CD4-positive, alpha-beta memory T cell (primary cell): ENCODE data around the gene GRIN3A. TPM values are rescaled to one million over a fixed set of nuclear protein-coding genes. Genes with fewer than 3 reads are reported as not detected.
"Not testable (repeated sequence)": the region's sequence is repeated elsewhere in the genome, so short reads cannot be mapped to it uniquely, and the experiment has no call there.

Experiments
- CTCF ChIA-PET: fragments of 350-600 bp; sonication (Branson Sonifier 250); formaldehyde crosslinking; loops from one replicate; lab custom pipeline; 2021; ENCODE audit warnings: inconsistent platforms; ENCODE audit not compliant: partially characterized antibody; lab: Charles Lee
- POLR2A ChIA-PET: fragments of 350-600 bp; sonication (Branson Sonifier 250); formaldehyde crosslinking; loops from one replicate; lab custom pipeline; 2021; ENCODE audit not compliant: partially characterized antibody; lab: Charles Lee
- DNase-seq, 5 donors: peaks; one replicate each; pipeline versions ENCODE4 v3.0.0 to v3.0.0-alpha.2; 2020 to 2022; ENCODE audit warnings: mixed read lengths in 1 of 5
- H3K27ac ChIP-seq: one replicate; pipeline ENCODE4 v1.7.0; 2013; ENCODE audit warnings: low read depth, low read length
- H3K27me3 ChIP-seq: 2 replicates; pipeline ENCODE4 v1.7.0; 2013; ENCODE audit warnings: mild to moderate bottlenecking, low read length, moderate library complexity; ENCODE audit not compliant: insufficient read depth
- H3K36me3 ChIP-seq: 2 replicates; pipeline ENCODE4 v1.7.0; 2013; ENCODE audit warnings: mild to moderate bottlenecking, low read length, moderate library complexity; ENCODE audit not compliant: insufficient read depth
- H3K4me1 ChIP-seq: 2 replicates; pipeline ENCODE4 v1.7.0; 2013; ENCODE audit warnings: mild to moderate bottlenecking, low read length, moderate library complexity; ENCODE audit not compliant: insufficient read depth
- H3K4me3 ChIP-seq, 2 donors: one replicate each; pipeline ENCODE4 v1.7.0; 2013; ENCODE audit warnings: low read length in 2 of 2, mild to moderate bottlenecking in 1 of 2
- H3K9me3 ChIP-seq, 2 donors: one replicate each; pipeline ENCODE4 v1.7.0; 2013; ENCODE audit warnings: low read length in 2 of 2, control low read depth in 1 of 2; ENCODE audit not compliant: control insufficient read depth in 1 of 2
- H3K27ac Mint-ChIP-seq, 7 donors: one replicate each; pipeline ENCODE4 v1.8.0; 2020 to 2021; ENCODE audit warnings: mixed read lengths in 7 of 7, mild to moderate bottlenecking in 6 of 7, inconsistent platforms in 3 of 7, moderate library complexity in 3 of 7
- H3K27me3 Mint-ChIP-seq, 2 donors: one replicate each; pipeline ENCODE4 v1.8.0; 2020 to 2021; ENCODE audit warnings: mixed read lengths in 2 of 2
- H3K36me3 Mint-ChIP-seq, 2 donors: one replicate each; pipeline ENCODE4 v1.8.0; 2020 to 2021; ENCODE audit warnings: mixed read lengths in 2 of 2, inconsistent platforms in 1 of 2, mild to moderate bottlenecking in 1 of 2
- H3K4me1 Mint-ChIP-seq, 4 donors: one replicate each; pipeline ENCODE4 v1.8.0; 2020 to 2021; ENCODE audit warnings: mixed read lengths in 4 of 4, mild to moderate bottlenecking in 1 of 4
- H3K4me3 Mint-ChIP-seq, 8 donors: one replicate each; pipeline ENCODE4 v1.8.0; 2020 to 2021; ENCODE audit warnings: mixed read lengths in 8 of 8, mild to moderate bottlenecking in 7 of 8, moderate library complexity in 6 of 8, inconsistent platforms in 3 of 8
- H3K9me3 Mint-ChIP-seq, 8 donors: one replicate each; pipeline ENCODE4 v1.8.0; 2020 to 2021; ENCODE audit warnings: mixed read lengths in 8 of 8, mild to moderate bottlenecking in 5 of 8, inconsistent platforms in 3 of 8, moderate library complexity in 1 of 8
- intact Hi-C: fragments of 100-400 bp; cut with micrococcal nuclease; formaldehyde crosslinking; loops from one replicate; pipeline ENCODE4 v1.15.1; 2023
- polyA plus RNA-seq, 2 donors: library from polyadenylated mRNA; unstranded; fragments of 300-500 nt; fragmentation: Illumina TruSeq; gene quantifications; one replicate each; pipeline ENCODE4 v1.2.3, GENCODE V29; 2021
- total RNA-seq, 2 experiments: library from RNA; stranded (reverse); gene quantifications; one replicate each; pipeline ENCODE4 v1.2.3, GENCODE V29; 2021

The GRIN3A gene
- total and polyA plus RNA-seq, 4 experiments from 2014 or later, result 0.08 to 0.12 (median 0.08) TPM; not detected in 1

DNA sequence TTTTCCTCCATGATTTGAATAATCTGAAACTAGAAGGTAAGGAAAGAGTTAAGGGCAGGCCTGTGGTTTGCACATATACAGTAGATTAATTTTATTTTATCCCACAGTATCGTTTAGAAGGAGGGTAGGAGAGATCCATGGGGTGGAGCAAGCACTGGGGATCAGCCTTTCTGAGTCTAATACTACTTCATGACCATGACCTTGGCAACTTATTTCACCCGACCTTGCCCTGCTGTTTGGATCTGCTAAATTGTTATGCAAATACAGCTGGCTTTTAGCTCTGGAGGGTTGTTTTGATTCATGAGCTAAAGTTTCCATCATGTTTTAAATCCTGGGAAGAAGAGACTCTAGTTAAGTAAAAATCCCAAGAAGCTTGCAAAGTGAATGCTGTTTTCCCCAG lies 864 bp upstream of the GRIN3A start:
- CTCF ChIA-PET, result no interaction called here
- Histone ChIP-seq H3K36me3 (no peaks in the 10 kb centered on the region), H3K4me1 (no peaks in the 10 kb centered on the region), H3K27ac (no peak overlapping the region), H3K4me3 (no peak overlapping the region), H3K27me3 (peaks cover 21% of the 10 kb centered on the region), H3K9me3 (no peaks in the 10 kb centered on the region)
- H3K4me1 Mint-ChIP-seq, result no peaks in the 10 kb centered on the region
- peaks cover 37 to 42% of the 10 kb centered on the region in 2 donors for H3K27me3 Mint-ChIP-seq
- POLR2A ChIA-PET, result no interaction called here
- no peak overlapping the region for H3K27ac Mint-ChIP-seq
- intact Hi-C loops, result no loop called here
- DNase-seq, result no peak
- H3K9me3 Mint-ChIP-seq, result peaks cover 0 to 13% (median 4%) of the 10 kb centered on the region in 8 donors
- no peaks in the 10 kb centered on the region for H3K36me3 Mint-ChIP-seq
- H3K4me3 Mint-ChIP-seq, result no peak overlapping the region

DNA sequence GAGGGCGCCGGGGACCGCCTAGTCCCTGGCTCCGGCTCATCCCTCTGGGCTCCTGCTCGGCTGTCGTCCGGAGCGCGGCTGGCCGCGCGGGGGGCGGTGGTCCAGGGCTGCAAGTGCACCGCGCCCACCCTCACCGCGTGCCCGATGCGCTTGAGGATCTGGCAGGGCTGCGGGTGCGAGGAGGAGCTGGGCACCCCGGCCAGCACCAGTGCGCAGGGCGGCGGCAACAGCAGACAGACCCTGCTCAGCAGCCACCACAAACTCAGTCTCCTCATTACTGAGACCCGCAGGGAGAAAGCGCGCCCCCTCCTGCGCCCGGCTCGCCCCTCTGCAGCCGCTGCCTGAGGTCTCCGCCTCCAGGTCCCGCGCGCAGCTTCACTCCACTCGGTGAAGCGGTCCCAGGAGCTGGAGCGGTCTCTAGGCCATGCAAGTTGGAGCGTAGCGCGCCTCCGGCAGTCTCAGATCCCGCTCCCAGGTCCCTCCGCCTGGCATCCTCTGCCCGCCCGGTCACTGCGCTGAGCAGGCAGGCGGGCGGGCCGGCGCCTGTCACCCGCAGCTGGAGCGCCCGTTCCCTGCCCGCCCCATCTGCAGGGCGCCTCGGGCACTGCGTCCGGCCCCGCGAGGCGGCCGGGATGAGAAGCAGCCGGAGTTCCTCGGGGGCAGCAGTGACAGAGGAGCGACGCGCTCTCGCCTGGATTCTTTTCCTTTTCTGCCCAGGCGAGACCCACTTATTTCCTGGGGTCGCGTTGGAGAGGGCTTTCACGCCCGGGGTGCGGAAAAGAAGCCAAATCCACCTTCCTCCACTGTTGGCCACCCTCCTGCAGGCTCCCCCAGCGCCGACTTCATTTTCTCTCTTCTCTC lies 512 bp downstream of the GRIN3A start:
- POLR2A ChIA-PET, result no interaction called here

DNA sequence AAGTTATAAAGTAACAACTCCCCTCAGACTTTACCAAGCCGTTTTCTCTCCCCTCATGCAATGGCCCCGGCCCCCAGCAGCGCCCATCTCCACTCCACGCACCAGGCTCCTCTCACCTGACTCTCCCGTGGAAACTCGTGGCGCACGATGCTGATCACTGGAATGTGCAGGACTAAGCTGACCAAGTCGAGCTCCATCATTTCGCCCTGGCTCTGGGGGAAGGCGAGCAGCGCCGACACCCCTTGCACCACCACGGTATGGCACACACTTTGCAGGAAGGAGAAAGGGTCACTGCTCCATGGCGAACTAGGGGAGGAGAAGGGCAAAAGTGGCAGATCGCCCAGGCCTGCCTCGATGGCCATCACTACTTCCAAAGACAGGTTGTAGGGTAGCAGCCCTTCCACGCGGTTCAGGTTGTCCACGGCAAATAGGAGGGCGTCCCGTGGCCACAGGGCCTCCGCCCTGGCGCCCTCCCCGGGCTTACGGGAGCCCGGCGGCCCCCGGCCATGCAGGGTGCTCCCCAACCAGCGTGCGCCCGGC lies 1.2 kb downstream of the GRIN3A start:
- DNase-seq, result no peak
- H3K36me3 ChIP-seq, result no peaks in the 10 kb centered on the region
- no peak overlapping the region for H3K4me3 Mint-ChIP-seq
- H3K27ac ChIP-seq, result no peak overlapping the region
- H3K9me3 ChIP-seq, result no peaks in the 10 kb centered on the region
- ChIA-PET POLR2A (no interaction called here), CTCF (no interaction called here)
- no peaks in the 10 kb centered on the region for H3K4me1 ChIP-seq
- H3K4me1 Mint-ChIP-seq, result no peaks in the 10 kb centered on the region
- peaks cover 37 to 42% of the 10 kb centered on the region in 2 donors for H3K27me3 Mint-ChIP-seq
- H3K27me3 ChIP-seq, result peaks cover 21% of the 10 kb centered on the region
- H3K36me3 Mint-ChIP-seq, result no peaks in the 10 kb centered on the region
- H3K4me3 ChIP-seq, result no peak overlapping the region
- intact Hi-C loops, result no loop called here
- peaks cover 0 to 13% (median 4%) of the 10 kb centered on the region in 8 donors for H3K9me3 Mint-ChIP-seq
- no peak overlapping the region for H3K27ac Mint-ChIP-seq

More for the DNA sequence above, 512 bp downstream of the GRIN3A start:
- Histone ChIP-seq H3K36me3 (no peaks in the 10 kb centered on the region), H3K9me3 (no peaks in the 10 kb centered on the region), H3K4me3 (no peak overlapping the region), H3K4me1 (no peaks in the 10 kb centered on the region), H3K27me3 (peaks cover 21% of the 10 kb centered on the region), H3K27ac (no peak overlapping the region)
- DNase-seq, result no peak
- peaks cover 0 to 13% (median 4%) of the 10 kb centered on the region in 8 donors for H3K9me3 Mint-ChIP-seq
- H3K36me3 Mint-ChIP-seq, result no peaks in the 10 kb centered on the region
- intact Hi-C loops, result no loop called here
- peak overlapping the region in 2 of 8 donors; percentile 31 to 39 for H3K4me3 Mint-ChIP-seq
- H3K27me3 Mint-ChIP-seq, result peaks cover 37 to 42% of the 10 kb centered on the region in 2 donors
- no peak overlapping the region for H3K27ac Mint-ChIP-seq
- CTCF ChIA-PET, result no interaction called here
- no peaks in the 10 kb centered on the region for H3K4me1 Mint-ChIP-seq

DNA sequence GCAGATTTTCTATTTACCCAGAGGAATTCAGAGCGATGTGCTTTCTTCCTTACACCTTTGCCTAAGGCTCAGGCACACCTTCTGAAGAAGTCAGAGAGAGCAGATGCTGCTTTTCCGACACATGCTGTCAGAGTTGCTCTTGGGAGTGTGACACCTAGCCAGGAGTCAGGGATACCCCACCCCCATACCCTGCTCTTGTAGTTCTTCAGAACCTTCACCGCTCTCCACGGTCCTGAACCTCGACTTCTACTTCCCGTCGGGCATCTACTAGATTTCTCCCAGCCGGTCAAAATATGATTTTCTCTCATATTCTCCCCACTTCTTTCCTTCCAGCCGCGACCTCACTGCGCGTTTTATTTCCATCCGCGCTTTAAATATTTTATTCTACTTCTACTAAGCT lies 1.7 kb downstream of the GRIN3A start:
- H3K27ac ChIP-seq, result no peak overlapping the region
- intact Hi-C loops, result no loop called here
- H3K4me3 Mint-ChIP-seq, result no peak overlapping the region
- H3K27me3 ChIP-seq, result peaks cover 21% of the 10 kb centered on the region
- H3K4me1 Mint-ChIP-seq, result no peaks in the 10 kb centered on the region
- no peak for DNase-seq
- ChIA-PET POLR2A (no interaction called here), CTCF (no interaction called here)
- H3K4me3 ChIP-seq, result no peak overlapping the region
- peaks cover 0 to 13% (median 4%) of the 10 kb centered on the region in 8 donors for H3K9me3 Mint-ChIP-seq
- H3K27me3 Mint-ChIP-seq, result peaks cover 37 to 41% of the 10 kb centered on the region in 2 donors
- no peaks in the 10 kb centered on the region for H3K4me1 ChIP-seq
- H3K27ac Mint-ChIP-seq, result no peak overlapping the region
- H3K9me3 ChIP-seq, result no peaks in the 10 kb centered on the region
- H3K36me3 ChIP-seq, result no peaks in the 10 kb centered on the region
- H3K36me3 Mint-ChIP-seq, result no peaks in the 10 kb centered on the region

DNA sequence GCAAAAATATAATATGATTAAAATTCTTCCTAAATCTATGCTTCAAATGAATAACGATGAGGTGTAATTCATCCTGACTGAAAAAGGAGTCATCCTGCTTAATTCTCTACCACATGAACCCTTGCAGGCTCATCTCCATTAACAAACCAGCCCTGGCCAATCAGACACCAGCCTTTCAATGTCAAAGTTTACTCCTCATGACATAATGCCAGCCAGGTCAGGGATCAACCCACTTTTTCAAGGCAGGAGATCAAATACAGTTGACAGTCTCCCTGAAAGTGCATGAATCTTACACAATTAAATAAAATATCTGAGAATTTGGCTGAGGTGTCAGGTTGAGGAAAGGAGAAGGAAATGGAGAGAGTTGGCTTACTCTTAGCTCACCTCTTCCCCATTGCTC lies 7.0 kb downstream of the GRIN3A start:
- Mint-ChIP-seq H3K36me3 (no peaks in the 10 kb centered on the region), H3K27ac (no peak overlapping the region), H3K27me3 (peaks cover 4 to 5% of the 10 kb centered on the region in 2 donors), H3K4me3 (no peak overlapping the region), H3K4me1 (no peaks in the 10 kb centered on the region), H3K9me3 (no peaks in the 10 kb centered on the region)
- Histone ChIP-seq H3K9me3 (no peaks in the 10 kb centered on the region), H3K4me3 (no peak overlapping the region), H3K36me3 (no peaks in the 10 kb centered on the region), H3K27me3 (peaks cover 2% of the 10 kb centered on the region), H3K4me1 (no peaks in the 10 kb centered on the region), H3K27ac (no peak overlapping the region)
- ChIA-PET CTCF (no interaction called here), POLR2A (no interaction called here)
- intact Hi-C loops, result no loop called here
- no peak for DNase-seq

DNA sequence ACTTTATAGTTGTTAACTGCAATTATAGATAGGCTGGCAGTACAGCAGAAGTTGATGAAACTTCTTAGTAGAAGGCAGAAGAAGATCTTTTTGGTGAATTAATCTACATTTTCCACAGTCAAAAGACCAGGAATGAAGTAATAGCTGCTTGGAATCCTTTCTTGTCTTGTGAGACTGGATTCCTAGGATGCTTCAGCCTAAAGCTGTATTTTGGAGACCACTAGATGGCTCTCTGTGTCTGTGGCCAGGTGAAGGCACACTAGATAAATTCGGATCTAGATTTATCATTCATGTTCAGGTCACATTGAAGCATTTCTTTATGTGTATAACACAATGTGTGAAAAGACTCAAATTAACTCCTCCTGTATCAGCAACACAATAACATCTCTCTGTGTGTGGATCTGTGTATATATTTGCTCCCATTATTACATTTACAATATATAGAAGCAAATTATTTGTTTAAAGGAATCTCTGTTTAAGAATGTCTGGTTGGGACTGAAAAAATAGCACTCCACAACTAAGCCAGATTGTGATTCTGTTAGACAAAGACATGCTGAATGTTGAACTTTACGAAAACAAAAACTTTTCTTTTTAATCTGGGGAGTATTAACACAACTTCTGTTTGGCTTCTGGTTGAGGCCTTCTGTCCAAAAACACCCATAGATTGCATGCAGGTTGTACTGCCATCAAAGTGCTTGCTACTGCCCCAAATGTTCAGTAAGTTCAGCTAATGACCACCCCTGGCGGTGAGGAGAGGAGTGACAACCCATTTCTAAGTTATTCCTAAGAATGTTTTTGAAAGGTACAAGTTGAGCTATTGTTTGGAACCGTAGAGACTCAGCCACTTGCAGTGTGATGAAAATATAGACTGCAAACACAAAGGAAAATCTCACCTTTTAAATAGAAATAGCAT lies 10.6 kb downstream of the GRIN3A start:
- DNase-seq, result peak in 1 of 5 donors; percentile 6
- Histone ChIP-seq H3K9me3 (no peaks in the 10 kb centered on the region), H3K36me3 (no peaks in the 10 kb centered on the region), H3K4me1 (no peaks in the 10 kb centered on the region), H3K4me3 (no peak overlapping the region), H3K27me3 (no peaks in the 10 kb centered on the region), H3K27ac (no peak overlapping the region)
- ChIA-PET POLR2A (no interaction called here), CTCF (interaction anchor here (1.5 kb wide), 1 partner anchor 31 kb away, joined by 3 read pairs; no protein-coding TSS in a partner anchor)
- no peaks in the 10 kb centered on the region for H3K27me3 Mint-ChIP-seq
- no peaks in the 10 kb centered on the region for H3K9me3 Mint-ChIP-seq
- no peaks in the 10 kb centered on the region for H3K36me3 Mint-ChIP-seq
- no peaks in the 10 kb centered on the region for H3K4me1 Mint-ChIP-seq
- no peak overlapping the region for H3K27ac Mint-ChIP-seq
- intact Hi-C loops, result no loop called here
- H3K4me3 Mint-ChIP-seq, result no peak overlapping the region

DNA sequence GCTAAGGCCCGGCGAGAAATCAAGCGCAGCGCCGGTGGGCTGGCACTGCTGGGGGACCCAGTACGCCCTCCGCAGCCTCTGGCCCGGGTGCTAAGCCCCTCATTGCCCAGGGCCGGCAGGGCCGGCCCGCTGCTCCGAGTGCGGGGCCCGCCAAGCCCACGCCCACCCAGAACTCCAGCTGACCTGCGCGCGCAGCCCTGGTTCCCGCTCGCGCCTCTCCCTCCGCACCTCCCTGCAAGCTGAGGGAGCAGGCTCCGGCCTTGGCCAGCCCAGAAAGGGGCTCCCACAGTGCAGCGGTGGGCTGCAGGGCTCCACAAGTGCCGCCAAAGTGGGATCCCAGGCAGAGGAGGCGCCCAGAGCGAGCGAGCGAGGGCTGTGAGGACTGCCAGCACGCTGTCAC lies 14.2 kb downstream of the GRIN3A start:
- H3K36me3 Mint-ChIP-seq, H3K4me1 Mint-ChIP-seq, intact Hi-C loops, POLR2A ChIA-PET, H3K36me3 ChIP-seq, DNase-seq, H3K4me3 ChIP-seq, H3K4me1 ChIP-seq, H3K9me3 ChIP-seq, H3K27me3 Mint-ChIP-seq, H3K9me3 Mint-ChIP-seq, H3K27ac ChIP-seq, H3K27me3 ChIP-seq, H3K27ac Mint-ChIP-seq, H3K4me3 Mint-ChIP-seq: not testable (repeated sequence)
- CTCF ChIA-PET, result interaction anchor here (1.2 kb wide), 1 partner anchor 12 kb away, joined by 3 read pairs; no protein-coding TSS in a partner anchor
